Retinal pigment epithelial cell (primary cell): Measurements from ENCODE around the gene PLA2G2A.

ENCODE experiments used
- DNase-seq: peaks from one replicate; pipeline ENCODE4 v3.0.0-alpha.2; 2010; ENCODE audit warnings: low read depth
- H3K4me3 ChIP-seq: 2 replicates; pipeline ENCODE4 v1.5.1; 2011; ENCODE audit warnings: mild to moderate bottlenecking, low read length, control low read depth, moderate library complexity
- TF ChIP-seq, protein P1 (sequence below): conservative IDR thresholded peaks from 2 replicates; pipeline ENCODE4 v1.5.1; 2011; ENCODE audit warnings: low read depth, low read length, control low read depth, inconsistent platforms

Gene PLA2G2A

DNA sequence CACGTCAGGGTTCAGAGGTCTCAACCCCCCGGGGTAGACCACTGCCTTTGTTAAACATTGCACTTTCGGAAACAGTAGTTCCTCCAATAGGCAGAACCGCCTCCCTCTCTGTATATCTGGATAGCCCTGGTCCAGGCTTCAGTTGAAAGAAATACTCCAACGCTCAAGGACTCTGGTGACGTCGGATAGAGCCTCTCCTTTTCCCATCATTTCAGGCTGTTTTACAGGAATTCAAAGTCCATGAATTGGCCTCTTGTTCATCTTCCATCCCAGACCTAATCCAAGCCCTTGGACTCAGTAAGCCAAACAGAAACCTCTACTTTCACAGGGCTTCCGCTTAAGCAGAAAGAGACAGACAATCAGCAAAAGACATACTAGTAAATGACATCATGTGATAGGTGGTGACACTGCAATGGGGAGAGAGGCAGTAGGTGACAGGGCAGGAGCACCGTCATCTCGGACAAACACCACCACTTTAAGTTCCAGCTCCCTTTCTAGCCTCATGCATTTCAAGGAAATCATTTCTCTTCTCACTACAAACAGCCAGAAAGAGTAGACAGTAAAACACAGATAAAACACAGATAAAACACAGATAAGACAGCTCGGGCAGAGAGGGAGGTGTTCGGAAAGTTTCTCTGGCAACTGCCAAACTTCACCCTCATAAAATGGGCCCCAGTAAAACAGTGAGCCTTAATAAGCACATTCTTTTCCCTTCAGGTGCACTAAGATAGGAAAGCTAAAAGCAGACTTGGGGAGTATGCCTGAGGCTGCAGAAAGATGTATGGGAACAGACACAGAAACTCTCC is 2.3 kb upstream of the PLA2G2A start:
- TF ChIP-seq, protein P1, sequence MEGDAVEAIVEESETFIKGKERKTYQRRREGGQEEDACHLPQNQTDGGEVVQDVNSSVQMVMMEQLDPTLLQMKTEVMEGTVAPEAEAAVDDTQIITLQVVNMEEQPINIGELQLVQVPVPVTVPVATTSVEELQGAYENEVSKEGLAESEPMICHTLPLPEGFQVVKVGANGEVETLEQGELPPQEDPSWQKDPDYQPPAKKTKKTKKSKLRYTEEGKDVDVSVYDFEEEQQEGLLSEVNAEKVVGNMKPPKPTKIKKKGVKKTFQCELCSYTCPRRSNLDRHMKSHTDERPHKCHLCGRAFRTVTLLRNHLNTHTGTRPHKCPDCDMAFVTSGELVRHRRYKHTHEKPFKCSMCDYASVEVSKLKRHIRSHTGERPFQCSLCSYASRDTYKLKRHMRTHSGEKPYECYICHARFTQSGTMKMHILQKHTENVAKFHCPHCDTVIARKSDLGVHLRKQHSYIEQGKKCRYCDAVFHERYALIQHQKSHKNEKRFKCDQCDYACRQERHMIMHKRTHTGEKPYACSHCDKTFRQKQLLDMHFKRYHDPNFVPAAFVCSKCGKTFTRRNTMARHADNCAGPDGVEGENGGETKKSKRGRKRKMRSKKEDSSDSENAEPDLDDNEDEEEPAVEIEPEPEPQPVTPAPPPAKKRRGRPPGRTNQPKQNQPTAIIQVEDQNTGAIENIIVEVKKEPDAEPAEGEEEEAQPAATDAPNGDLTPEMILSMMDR, result no peak

DNA sequence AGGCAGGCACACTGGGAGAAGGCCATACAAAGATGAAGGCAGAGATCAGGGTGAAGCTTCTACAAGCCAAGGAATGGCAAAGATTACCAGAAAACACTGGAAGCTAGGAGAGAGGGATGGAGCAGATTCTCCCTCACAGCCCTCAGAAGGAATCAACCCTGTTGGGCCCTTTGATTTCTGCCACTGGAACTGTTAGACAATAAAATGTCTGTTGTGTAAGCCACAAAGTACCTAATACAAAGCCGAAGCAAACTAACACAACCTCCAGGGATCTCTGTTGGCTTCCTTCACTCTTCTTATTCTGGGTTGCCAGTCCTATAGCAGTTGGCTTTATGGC is 1.7 kb upstream of the PLA2G2A start:
- no peak for DNase-seq
- TF ChIP-seq, protein P1, result no peak
- no peak overlapping the region for H3K4me3 ChIP-seq

More for the DNA sequence above, 2.3 kb upstream of the PLA2G2A start:
- DNase-seq, result no peak
- H3K4me3 ChIP-seq, result no peak overlapping the region

DNA sequence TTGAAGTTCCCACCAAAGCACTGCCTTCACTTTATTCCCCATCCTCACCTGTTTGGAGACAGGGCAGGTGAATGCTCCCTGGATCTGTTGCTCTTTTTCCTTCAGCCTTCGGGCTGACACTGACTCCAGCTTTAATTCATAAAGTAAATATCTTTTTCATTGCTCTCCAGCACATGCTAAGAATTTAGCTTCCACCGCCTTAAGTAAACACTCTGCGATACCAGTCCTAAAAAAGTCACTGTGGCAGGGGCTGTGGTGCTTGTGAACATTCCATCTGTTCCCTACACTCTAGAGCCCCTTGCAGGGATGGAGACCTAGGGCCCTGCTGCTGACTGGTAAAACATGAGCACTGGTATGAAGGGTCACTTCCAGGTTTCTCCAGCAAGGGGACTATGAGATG is 896 bp upstream of the PLA2G2A start:
- no peak overlapping the region for H3K4me3 ChIP-seq
- no peak for DNase-seq
- TF ChIP-seq, protein P1, result no peak

DNA sequence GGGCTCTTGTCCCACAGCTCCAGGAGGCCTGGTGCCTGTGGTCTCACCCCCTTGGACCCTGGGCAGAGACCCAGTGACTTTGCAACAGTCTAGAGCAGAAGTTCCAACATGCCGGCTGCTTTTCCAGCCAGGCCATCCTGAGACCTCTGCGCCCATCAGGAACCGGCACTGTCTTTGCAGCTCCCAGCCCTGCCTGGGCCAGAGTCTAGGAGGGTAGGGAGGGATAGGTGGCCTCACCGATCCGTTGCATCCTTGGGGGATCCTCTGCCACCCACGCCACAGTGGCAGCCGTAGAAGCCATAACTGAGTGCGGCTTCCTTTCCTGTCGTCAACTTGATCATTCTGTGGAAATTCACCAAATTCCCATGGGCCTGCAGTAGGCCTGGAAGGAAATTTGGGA is 1.3 kb downstream of the PLA2G2A start:
- no peak for DNase-seq

DNA sequence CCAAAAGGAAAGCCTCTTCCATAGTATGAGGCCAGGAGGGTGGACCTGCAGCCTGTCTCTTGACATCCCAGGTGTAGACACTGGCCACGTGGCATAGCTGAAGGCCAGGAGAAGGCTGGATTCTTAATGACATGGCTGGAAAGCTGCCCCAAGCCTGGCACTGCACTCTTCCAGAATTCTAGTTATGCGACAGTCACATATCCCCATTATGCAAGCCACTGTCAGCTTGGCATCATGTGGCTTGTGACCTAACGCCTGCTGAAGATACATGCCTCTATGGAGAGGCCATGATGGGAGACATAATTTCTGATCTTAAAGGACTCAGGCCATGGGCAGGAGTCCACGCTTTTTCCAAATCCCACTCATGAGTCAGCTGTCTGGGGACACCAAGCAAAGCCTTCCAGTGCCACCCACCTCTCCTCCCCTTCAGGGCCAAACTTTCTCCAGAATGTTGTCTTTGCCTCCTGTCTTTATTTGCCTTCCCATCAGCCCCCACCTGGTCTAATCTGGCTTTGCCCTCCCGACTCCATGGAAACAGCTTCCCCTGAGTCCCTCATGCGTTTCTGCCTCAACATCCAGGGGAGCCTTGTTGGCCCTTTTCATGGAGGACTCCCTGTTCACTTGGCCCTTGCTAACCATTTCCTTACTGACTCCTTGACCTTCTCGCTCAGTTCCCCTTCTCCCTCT is 3.0 kb downstream of the PLA2G2A start:
- DNase-seq, result no peak
- no peak overlapping the region for H3K4me3 ChIP-seq
- TF ChIP-seq, protein P1, result no peak

More for the DNA sequence above, 1.3 kb downstream of the PLA2G2A start:
- no peak overlapping the region for H3K4me3 ChIP-seq
- TF ChIP-seq, protein P1, result no peak

DNA sequence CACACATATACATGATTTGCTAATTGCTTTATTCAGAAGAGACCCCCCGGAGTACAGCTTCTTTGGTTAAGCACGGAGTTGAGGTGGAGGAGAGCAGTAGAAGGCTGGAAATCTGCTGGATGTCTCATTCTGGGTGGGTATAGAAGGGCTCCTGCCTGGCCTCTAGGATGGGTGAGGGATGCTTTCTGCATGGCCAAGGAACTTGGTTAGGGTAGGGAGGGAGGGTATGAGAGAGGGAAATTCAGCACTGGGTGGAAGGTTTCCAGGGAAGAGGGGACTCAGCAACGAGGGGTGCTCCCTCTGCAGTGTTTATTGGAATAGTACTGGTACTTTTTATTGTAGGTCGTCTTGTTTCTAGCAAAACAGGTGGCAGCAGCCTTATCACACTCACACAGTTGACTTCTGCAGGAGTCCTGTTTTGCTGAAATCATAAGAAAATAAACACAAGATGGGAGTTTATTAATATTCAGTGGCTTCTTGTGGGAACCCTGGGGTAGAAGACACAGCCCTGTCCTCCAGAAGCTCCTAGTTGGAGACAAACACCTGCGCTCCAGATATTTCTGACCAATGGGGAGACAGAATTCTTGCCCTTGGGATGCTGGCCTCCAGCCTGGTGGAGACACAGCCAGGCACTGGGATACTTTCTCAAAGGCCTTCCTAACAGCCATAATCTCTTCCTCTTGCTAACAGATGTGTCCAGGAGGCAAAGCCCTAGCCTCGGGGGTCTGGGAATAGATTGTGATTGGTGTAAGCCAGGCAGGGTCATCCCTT is 3.8 kb downstream of the PLA2G2A start:
- TF ChIP-seq, protein P1, result no peak
- no peak for DNase-seq
- H3K4me3 ChIP-seq, result no peak overlapping the region
